HepG2 (cell line): ENCODE results near the gene KHNYN. TPM values are rescaled to one million over a fixed set of nuclear protein-coding genes. Genes with fewer than 3 reads are reported as not detected.

ENCODE experiments used
- MIXL1 ChIP-seq: IDR thresholded peaks from 2 replicates; pipeline ENCODE4 v1.6.1; 2016
- PATZ1 ChIP-seq: sonication (generic); formaldehyde crosslinking; IDR thresholded peaks from 2 replicates; pipeline ENCODE4 v1.4.0; 2020; ENCODE audit warnings: missing genetic modification reagents
- ZNF496 ChIP-seq: sonication (generic); formaldehyde crosslinking; IDR thresholded peaks from 2 replicates; pipeline ENCODE4 v1.8.1; 2023; ENCODE audit warnings: mild to moderate bottlenecking, moderate library complexity, missing genetic modification reagents; ENCODE audit not compliant: insufficient replicate concordance
- ZNF512 ChIP-seq: sonication (generic); formaldehyde crosslinking; IDR thresholded peaks from 2 replicates; pipeline ENCODE4 v1.4.0; 2020; ENCODE audit warnings: mild to moderate bottlenecking, missing genetic modification reagents
- ZNF512B ChIP-seq: sonication (generic); formaldehyde crosslinking; IDR thresholded peaks from 2 replicates; pipeline ENCODE4 v1.5.1; 2020; ENCODE audit warnings: missing genetic modification reagents, mild to moderate bottlenecking, borderline replicate concordance
- ZNF704 ChIP-seq: sonication (generic); formaldehyde crosslinking; IDR thresholded peaks from 2 replicates; pipeline ENCODE4 v1.8.1; 2023; ENCODE audit warnings: mild to moderate bottlenecking, inconsistent platforms, moderate library complexity, missing genetic modification reagents, borderline replicate concordance
- polyA plus RNA-seq, 8 experiments: library from polyadenylated mRNA; depleted of rRNA in 3 of 8; stranded (reverse) in 7 of 8; unstranded in 1 of 8; fragments of >200 nt; fragmentation: Illumina TruSeq in 4 of 8; extraction: Trizol in 4 of 8; gene quantifications; 2 replicates each; pipeline versions ENCODE4 v1.2.1 to v1.2.3, GENCODE V29; 2011 to 2016; ENCODE audit warnings: low read depth in 4 of 8, missing spikeins in 1 of 8, mixed read lengths in 1 of 8; ENCODE audit not compliant: insufficient read depth in 1 of 8
- total RNA-seq, 5 experiments: library from RNA; depleted of rRNA; stranded (reverse); fragments of >200 nt; fragmentation: Illumina TruSeq; extraction: Trizol; gene quantifications; 2 replicates each; pipeline ENCODE4 v1.2.3, GENCODE V29; 2016; ENCODE audit warnings: low read depth in 1 of 5
- TF ChIP-seq, protein P1 (sequence below): sonication (generic); formaldehyde crosslinking; IDR thresholded peaks from 2 replicates; pipeline ENCODE4 v1.4.0; 2020; ENCODE audit warnings: missing genetic modification reagents
- TF ChIP-seq, protein P2 (sequence below): sonication (generic); formaldehyde crosslinking; IDR thresholded peaks from 2 replicates; pipeline ENCODE4 v1.5.1; 2020; ENCODE audit warnings: missing genetic modification reagents, mild to moderate bottlenecking, borderline replicate concordance
- TF ChIP-seq, protein P3 (sequence below): sonication (generic); formaldehyde crosslinking; IDR thresholded peaks from 2 replicates; pipeline ENCODE4 v1.4.0; 2020; ENCODE audit warnings: mild to moderate bottlenecking, missing genetic modification reagents

The KHNYN gene
- total and polyA plus RNA-seq, 2 of the 13 experiments (the other 11 are each of a cell fraction or from before 2014, with no cell fraction given), result 52.8 to 75.7 TPM

DNA sequence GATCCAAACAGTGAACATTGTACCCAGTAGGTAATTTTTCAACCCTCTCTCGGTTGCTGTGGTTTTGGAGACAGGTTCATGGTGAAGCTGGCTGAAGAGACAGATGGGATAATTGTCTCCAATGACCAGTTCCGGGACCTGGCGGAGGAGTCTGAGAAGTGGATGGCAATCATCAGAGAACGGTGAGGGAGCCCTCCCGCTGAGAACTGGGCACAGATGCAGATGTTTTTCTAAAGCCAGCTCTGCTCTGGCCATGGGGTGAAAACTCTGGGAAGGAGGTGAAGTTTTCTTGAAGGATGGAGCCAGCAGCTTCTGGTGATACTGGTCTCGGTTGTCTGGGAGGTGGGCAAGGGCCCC is 6.2 kb downstream of the KHNYN start (continued):
- TF ChIP-seq, protein P1, sequence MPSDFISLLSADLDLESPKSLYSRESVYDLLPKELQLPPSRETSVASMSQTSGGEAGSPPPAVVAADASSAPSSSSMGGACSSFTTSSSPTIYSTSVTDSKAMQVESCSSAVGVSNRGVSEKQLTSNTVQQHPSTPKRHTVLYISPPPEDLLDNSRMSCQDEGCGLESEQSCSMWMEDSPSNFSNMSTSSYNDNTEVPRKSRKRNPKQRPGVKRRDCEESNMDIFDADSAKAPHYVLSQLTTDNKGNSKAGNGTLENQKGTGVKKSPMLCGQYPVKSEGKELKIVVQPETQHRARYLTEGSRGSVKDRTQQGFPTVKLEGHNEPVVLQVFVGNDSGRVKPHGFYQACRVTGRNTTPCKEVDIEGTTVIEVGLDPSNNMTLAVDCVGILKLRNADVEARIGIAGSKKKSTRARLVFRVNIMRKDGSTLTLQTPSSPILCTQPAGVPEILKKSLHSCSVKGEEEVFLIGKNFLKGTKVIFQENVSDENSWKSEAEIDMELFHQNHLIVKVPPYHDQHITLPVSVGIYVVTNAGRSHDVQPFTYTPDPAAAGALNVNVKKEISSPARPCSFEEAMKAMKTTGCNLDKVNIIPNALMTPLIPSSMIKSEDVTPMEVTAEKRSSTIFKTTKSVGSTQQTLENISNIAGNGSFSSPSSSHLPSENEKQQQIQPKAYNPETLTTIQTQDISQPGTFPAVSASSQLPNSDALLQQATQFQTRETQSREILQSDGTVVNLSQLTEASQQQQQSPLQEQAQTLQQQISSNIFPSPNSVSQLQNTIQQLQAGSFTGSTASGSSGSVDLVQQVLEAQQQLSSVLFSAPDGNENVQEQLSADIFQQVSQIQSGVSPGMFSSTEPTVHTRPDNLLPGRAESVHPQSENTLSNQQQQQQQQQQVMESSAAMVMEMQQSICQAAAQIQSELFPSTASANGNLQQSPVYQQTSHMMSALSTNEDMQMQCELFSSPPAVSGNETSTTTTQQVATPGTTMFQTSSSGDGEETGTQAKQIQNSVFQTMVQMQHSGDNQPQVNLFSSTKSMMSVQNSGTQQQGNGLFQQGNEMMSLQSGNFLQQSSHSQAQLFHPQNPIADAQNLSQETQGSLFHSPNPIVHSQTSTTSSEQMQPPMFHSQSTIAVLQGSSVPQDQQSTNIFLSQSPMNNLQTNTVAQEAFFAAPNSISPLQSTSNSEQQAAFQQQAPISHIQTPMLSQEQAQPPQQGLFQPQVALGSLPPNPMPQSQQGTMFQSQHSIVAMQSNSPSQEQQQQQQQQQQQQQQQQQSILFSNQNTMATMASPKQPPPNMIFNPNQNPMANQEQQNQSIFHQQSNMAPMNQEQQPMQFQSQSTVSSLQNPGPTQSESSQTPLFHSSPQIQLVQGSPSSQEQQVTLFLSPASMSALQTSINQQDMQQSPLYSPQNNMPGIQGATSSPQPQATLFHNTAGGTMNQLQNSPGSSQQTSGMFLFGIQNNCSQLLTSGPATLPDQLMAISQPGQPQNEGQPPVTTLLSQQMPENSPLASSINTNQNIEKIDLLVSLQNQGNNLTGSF (CRISPR knock-in tag), result no peak
- TF ChIP-seq ZNF704 (CRISPR knock-in tag) (0 out of 2 replicates have a peak, but pooled peaks have one; percentile 10), MIXL1 (CRISPR knock-in tag) (0 out of 2 replicates have a peak, but pooled peaks have one; percentile 12), ZNF512 (CRISPR knock-in tag) (no peak), PATZ1 (CRISPR knock-in tag) (no peak), ZNF496 (CRISPR knock-in tag) (no peak), ZNF512B (CRISPR knock-in tag) (no peak)
- TF ChIP-seq, protein P2, sequence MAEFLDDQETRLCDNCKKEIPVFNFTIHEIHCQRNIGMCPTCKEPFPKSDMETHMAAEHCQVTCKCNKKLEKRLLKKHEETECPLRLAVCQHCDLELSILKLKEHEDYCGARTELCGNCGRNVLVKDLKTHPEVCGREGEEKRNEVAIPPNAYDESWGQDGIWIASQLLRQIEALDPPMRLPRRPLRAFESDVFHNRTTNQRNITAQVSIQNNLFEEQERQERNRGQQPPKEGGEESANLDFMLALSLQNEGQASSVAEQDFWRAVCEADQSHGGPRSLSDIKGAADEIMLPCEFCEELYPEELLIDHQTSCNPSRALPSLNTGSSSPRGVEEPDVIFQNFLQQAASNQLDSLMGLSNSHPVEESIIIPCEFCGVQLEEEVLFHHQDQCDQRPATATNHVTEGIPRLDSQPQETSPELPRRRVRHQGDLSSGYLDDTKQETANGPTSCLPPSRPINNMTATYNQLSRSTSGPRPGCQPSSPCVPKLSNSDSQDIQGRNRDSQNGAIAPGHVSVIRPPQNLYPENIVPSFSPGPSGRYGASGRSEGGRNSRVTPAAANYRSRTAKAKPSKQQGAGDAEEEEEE, result no peak
- TF ChIP-seq, protein P3, sequence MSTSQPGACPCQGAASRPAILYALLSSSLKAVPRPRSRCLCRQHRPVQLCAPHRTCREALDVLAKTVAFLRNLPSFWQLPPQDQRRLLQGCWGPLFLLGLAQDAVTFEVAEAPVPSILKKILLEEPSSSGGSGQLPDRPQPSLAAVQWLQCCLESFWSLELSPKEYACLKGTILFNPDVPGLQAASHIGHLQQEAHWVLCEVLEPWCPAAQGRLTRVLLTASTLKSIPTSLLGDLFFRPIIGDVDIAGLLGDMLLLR (CRISPR knock-in tag), result no peak
